Neural cell (in vitro differentiated cells): Measurements from ENCODE around the gene NOC3L.

ENCODE experiments used
- EP300 ChIP-seq: fragments of 450-650 bp; conservative IDR thresholded peaks from 2 replicates; pipeline ENCODE4 v1.6.1; 2014; ENCODE audit warnings: antibody characterized with exemption, mild to moderate bottlenecking, moderate library complexity; ENCODE audit not compliant: poor library complexity, severe bottlenecking
- MXI1 ChIP-seq: fragments of 450-650 bp; conservative IDR thresholded peaks from 2 replicates; pipeline ENCODE4 v1.6.1; 2014; ENCODE audit warnings: antibody characterized with exemption, mild to moderate bottlenecking; ENCODE audit not compliant: poor library complexity, severe bottlenecking
- TF ChIP-seq, protein P1 (sequence below): fragments of 450-650 bp; IDR thresholded peaks from 2 replicates; pipeline ENCODE4 v1.5.1; 2014; ENCODE audit warnings: antibody characterized with exemption, mild to moderate bottlenecking, moderate library complexity; ENCODE audit not compliant: poor library complexity, severe bottlenecking
- TF ChIP-seq, protein P2 (sequence below): IDR thresholded peaks from 2 replicates; pipeline ENCODE4 v1.6.1; 2012; ENCODE audit warnings: borderline replicate concordance

DNA sequence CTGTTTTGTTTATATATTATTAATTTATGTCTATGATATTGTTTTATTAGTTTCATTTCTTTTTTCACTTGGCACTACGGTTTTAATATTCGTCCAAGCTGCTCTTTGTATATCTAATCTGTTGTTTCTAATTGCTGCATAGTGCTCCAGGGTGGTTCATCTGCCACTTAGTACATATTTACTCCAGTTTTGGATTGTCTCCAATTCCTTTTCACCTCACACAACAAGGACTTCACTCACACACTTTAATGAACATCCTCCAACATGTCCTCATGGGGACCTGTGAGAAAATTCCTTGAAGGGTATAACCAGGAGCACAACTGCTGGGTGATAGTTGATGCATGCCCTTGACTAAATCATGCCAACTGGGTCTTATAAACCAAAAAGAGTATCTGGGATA lies 14.1 kb upstream of the NOC3L start:
- TF ChIP-seq, protein P1, sequence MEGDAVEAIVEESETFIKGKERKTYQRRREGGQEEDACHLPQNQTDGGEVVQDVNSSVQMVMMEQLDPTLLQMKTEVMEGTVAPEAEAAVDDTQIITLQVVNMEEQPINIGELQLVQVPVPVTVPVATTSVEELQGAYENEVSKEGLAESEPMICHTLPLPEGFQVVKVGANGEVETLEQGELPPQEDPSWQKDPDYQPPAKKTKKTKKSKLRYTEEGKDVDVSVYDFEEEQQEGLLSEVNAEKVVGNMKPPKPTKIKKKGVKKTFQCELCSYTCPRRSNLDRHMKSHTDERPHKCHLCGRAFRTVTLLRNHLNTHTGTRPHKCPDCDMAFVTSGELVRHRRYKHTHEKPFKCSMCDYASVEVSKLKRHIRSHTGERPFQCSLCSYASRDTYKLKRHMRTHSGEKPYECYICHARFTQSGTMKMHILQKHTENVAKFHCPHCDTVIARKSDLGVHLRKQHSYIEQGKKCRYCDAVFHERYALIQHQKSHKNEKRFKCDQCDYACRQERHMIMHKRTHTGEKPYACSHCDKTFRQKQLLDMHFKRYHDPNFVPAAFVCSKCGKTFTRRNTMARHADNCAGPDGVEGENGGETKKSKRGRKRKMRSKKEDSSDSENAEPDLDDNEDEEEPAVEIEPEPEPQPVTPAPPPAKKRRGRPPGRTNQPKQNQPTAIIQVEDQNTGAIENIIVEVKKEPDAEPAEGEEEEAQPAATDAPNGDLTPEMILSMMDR, result no peak
- TF ChIP-seq EP300 (no peak), MXI1 (no peak)
- TF ChIP-seq, protein P2, sequence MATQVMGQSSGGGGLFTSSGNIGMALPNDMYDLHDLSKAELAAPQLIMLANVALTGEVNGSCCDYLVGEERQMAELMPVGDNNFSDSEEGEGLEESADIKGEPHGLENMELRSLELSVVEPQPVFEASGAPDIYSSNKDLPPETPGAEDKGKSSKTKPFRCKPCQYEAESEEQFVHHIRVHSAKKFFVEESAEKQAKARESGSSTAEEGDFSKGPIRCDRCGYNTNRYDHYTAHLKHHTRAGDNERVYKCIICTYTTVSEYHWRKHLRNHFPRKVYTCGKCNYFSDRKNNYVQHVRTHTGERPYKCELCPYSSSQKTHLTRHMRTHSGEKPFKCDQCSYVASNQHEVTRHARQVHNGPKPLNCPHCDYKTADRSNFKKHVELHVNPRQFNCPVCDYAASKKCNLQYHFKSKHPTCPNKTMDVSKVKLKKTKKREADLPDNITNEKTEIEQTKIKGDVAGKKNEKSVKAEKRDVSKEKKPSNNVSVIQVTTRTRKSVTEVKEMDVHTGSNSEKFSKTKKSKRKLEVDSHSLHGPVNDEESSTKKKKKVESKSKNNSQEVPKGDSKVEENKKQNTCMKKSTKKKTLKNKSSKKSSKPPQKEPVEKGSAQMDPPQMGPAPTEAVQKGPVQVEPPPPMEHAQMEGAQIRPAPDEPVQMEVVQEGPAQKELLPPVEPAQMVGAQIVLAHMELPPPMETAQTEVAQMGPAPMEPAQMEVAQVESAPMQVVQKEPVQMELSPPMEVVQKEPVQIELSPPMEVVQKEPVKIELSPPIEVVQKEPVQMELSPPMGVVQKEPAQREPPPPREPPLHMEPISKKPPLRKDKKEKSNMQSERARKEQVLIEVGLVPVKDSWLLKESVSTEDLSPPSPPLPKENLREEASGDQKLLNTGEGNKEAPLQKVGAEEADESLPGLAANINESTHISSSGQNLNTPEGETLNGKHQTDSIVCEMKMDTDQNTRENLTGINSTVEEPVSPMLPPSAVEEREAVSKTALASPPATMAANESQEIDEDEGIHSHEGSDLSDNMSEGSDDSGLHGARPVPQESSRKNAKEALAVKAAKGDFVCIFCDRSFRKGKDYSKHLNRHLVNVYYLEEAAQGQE, result no peak
